Stimulated activated CD8-positive, alpha-beta memory T cell treated with anti-CD3 and anti-CD28 coated beads, Interleukin-4, amount 100 ng/mL, for 48 hours (primary cell): ENCODE data around the gene IFNL3.

Source experiments
- DNase-seq: peaks from one replicate; pipeline ENCODE4 v3.0.0-alpha.2; 2020

Gene IFNL3

GRCh38 chr19:39212375-39212742, 32.4 kb downstream of the IFNL3 start:
- peak; percentile 81 for DNase-seq

GRCh38 chr19:39211731-39212374, 33.0 kb downstream of the IFNL3 start:
- no peak for DNase-seq

DNA sequence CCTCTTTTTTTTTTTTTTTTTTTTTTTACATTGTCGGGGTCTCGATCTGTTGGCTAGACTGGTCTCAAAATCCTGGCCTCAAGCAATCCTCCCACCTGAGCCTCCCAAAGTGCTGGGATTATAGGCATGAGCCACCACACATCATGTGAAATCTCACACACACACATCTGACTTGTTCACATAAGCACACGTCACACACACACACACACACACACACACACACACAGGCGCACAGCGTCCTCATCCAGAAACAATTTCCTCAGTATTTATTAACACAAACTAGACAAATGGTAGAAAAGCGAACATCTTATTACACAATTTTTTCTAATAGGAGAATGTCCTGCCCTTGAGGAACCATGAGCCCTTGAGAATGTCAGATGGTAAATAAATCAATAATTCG, 35.6 kb downstream of the IFNL3 start:
- DNase-seq, result no peak

- DNase-seq, result no peak
These were observed 36.5 kb downstream of the IFNL3 start for GRCh38 chr19:39208175-39208795.

- DNase-seq, result no peak
These were observed 37.4 kb downstream of the IFNL3 start for GRCh38 chr19:39207293-39207836.

DNA sequence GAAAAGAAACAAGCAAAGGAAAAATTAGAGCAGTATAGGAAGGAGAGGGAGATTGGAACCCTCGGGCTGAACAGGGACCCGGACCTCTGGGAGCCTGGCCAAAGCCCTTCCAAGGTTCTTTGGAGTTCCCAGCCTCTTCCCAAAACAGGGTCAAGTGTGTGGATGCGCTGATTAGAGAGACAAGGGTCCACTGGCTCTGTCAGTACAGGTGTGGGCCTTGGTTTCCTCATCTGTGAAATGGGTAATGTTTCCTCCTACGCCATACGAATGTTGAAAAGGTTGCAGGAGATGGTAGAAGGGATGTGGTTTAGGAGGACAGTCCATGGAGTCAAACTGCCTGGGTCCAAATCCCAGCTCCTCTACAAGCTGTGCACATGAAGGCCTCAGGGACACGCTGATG, 38.7 kb downstream of the IFNL3 start:
- DNase-seq, result no peak

- no peak for DNase-seq
These were observed 39.4 kb downstream of the IFNL3 start for GRCh38 chr19:39205449-39205764.

DNA sequence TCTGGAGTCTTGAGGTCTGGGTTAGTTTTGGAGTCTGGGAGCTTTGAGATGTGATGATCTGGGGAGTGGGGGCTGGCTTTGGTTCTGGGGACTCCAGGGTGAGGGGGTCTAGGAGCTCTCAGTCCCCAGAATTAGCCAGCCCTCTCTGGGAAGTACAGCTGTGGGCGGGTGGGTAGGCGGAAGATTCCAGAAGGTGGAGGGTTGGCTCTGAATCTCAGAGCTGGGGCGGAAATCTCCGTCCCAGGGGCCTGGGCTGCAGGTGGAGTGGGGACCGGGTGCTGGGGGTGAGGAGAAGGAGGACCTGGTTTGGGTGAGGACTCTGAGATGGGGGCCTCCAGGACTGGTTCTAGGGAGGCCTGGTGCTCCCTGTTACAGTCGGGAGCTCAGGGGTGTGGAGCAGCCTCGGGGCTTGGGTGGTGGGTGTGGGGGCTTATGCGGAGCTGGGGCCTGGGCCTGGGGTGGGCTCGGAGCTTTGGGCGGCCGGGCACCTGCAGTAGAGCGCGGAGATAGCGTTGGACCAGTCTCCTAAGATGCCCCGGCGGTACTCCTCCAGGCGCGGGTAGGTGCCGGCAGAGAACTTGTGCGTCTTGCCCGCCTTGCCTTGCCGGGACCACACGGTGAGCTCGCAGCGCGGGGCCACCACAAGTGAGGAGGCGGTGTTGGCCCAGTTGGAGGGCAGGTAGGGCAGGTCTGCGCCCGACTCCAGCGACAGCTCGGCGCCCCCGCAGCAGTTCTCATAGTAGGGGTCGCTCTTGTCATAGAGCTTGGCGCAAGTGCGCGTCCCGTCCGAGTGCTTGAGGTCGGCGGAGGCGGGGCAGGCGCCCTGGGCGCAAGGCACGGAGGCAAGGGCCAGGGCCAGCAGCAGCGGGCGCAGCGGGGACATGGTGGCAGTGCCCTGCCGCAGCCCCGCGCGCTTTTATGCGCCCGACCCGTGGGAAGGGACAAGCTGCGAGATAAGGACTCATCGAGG, 41.1 kb downstream of the IFNL3 start, which contains the start of gene SYCN:
Gene SYCN (minus strand): TSS at position 892 of the 970 bp plus-strand sequence. CDS start 9 bp downstream, at position 883.
- DNase-seq, result no peak

- no peak for DNase-seq
These were observed 41.8 kb downstream of the IFNL3 start for GRCh38 chr19:39202998-39203355.

DNA sequence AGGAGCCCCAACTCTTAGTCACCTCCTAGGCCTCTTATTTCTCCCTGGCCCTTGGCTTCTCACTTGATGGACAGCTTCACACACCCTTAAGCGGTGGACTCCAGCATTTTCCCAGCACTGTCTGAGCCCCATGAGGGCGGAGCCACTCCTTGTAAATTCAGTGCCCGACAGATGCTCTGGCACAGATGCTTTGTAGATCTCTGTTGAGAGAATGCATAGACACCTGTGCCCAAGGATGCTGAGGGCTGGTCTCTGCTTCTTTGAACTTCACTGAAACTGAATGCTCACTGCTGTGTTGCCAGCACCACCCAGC, 44.0 kb downstream of the IFNL3 start:
- no peak for DNase-seq

- DNase-seq, result no peak
These were observed 44.6 kb downstream of the IFNL3 start for GRCh38 chr19:39200066-39200802.

DNA sequence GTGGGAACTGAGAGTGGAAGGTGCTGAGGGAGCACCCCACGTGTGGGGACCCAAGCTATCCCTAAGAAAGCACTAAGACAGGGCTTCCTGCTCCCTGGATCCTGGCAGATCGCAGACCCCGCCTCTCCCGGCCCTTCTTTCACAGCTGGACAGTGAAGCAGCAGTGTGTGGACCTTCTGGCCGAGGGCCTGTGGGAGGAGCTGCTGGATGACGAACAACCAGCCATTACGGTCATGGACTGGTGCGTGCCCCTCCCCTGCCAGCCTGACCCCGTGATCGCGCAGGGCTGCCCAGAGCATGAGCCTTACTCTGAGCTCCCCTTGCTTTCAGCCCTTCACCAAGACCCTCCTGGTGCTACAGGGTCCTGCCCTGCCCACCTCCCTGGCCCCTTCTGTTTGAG, 45.8 kb downstream of the IFNL3 start:
- DNase-seq, result no peak

- no peak for DNase-seq
These were observed 47.0 kb downstream of the IFNL3 start for GRCh38 chr19:39197808-39198207.

GRCh38 chr19:39196860-39197562, 47.8 kb downstream of the IFNL3 start, which contains the start of gene NCCRP1:
TSS of gene NCCRP1 (plus strand) at chr19:39196964. CDS start at chr19:39196983, 19 bp downstream.
- DNase-seq, result no peak

- no peak for DNase-seq
These were observed 48.5 kb downstream of the IFNL3 start for GRCh38 chr19:39196320-39196719.

- DNase-seq, result no peak
These were observed 49.1 kb downstream of the IFNL3 start for GRCh38 chr19:39195755-39196154.

DNA sequence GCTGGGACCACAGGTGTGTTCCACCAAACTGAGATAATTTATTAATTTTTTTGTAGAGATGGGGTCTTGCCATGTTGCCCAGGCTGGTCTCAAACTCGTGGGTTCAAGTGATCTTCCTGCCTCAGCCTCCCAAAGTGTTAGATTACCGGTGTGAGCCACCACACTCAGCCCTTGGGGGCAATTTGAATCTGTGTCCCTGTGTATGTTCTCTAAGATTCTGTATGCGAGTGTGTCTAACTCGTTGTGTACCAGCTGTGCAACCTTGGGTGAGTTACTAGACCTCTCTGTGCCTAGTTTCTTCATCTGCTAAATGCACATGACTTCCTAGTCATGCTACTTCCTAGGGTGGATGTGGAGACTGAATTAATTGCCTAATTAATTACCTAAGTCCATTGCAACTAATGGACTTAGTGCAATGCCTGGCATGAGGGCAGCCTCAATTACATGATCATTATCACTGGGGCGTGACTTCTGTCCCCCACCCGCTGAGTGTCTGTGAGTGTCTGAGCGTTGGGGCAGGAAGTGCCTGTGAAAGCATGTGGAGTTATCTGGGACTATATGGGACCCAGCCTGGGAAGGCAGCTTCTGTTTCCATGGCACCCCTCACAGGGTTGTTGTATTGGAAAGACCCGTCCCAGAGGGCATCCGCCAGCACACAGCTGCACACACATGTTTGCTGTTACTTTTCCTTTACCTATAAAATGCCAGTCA, 49.8 kb downstream of the IFNL3 start:
- no peak for DNase-seq

DNA sequence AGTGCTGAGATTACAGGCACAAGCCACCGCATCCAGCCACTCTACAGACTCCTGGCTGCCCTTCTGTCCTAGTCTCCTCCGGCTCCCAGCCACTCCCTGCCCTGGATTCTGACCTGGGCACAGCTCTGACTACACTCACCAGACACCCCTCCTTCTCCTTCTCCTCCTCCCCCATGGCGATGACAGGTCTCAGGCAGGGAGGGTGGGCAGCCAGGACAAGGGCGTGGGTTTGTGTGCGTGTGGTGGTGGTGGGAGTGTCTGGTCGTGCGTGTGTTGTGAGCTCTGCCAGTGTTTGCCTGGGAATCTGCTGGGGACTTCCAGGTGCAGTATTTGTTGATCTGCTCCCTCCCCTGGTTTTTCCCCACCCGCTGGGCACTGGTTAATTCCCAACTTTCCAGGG, 51.0 kb downstream of the IFNL3 start:
- DNase-seq, result no peak
